Thymus (tissue), 11 donors: ENCODE data around the gene PRMT9. TPM values are rescaled to one million over a fixed set of nuclear protein-coding genes. Genes with fewer than 3 reads are reported as not detected.

Experiments used
- DNase-seq, 9 donors: peaks; one replicate each; pipeline ENCODE4 v3.0.0-alpha.2; 2013; ENCODE audit warnings: low spot score in 9 of 9, low read depth in 6 of 9, missing footprints in 1 of 9
- H3K27ac ChIP-seq, 2 donors: one replicate each; pipeline ENCODE4 v1.5.1; 2013; ENCODE audit warnings: control low read depth in 1 of 2, low read depth in 1 of 2, low read length in 1 of 2, mild to moderate bottlenecking in 1 of 2, moderate library complexity in 1 of 2
- H3K27me3 ChIP-seq, 2 donors: one replicate each; pipeline ENCODE4 v1.5.1; 2013; ENCODE audit warnings: low read length in 1 of 2; ENCODE audit not compliant: control insufficient read depth in 2 of 2, insufficient read depth in 1 of 2
- H3K36me3 ChIP-seq, 2 donors: one replicate each; pipeline ENCODE4 v1.5.1; 2013; ENCODE audit warnings: low read length in 1 of 2, mild to moderate bottlenecking in 1 of 2, moderate library complexity in 1 of 2; ENCODE audit not compliant: control insufficient read depth in 2 of 2, insufficient read depth in 2 of 2
- H3K4me1 ChIP-seq, 2 donors: one replicate each; pipeline ENCODE4 v1.5.1; 2013; ENCODE audit warnings: low read length in 2 of 2; ENCODE audit not compliant: control insufficient read depth in 2 of 2, insufficient read depth in 2 of 2
- H3K4me3 ChIP-seq, 2 donors: one replicate each; pipeline ENCODE4 v1.5.1; 2013; ENCODE audit warnings: low read length in 2 of 2, control low read depth in 1 of 2, mild to moderate bottlenecking in 1 of 2
- H3K9me3 ChIP-seq, 2 donors: one replicate each; pipeline ENCODE4 v1.5.1; 2013; ENCODE audit warnings: low read length in 1 of 2, mild to moderate bottlenecking in 1 of 2; ENCODE audit not compliant: control insufficient read depth in 2 of 2, insufficient read depth in 1 of 2
- WGBS: extraction: QIAGEN DNeasy Blood & Tissue Kit; methylation state at CpG from one replicate; pipeline ENCODE4 v1.1.7; 2013; 5-methylcytosine and 5-hydroxymethylcytosine counted together
- polyA plus RNA-seq: library from polyadenylated mRNA; stranded (reverse); fragments of 200-250 nt; gene quantifications from one replicate; pipeline ENCODE4 v1.2.3, GENCODE V29; 2013
- total RNA-seq: library from RNA; stranded (reverse); fragments of 120-200 nt; gene quantifications from one replicate; pipeline ENCODE4 v1.2.4, GENCODE V29; 2013
- donor health status: healthy.

Gene PRMT9
- total and polyA plus RNA-seq, 2 donors, result 9.7 to 16.5 TPM

- Histone ChIP-seq H3K27me3 (no peaks in the 10 kb centered on the region), H3K4me3 (no peak overlapping the region), H3K4me1 (no peaks in the 10 kb centered on the region), H3K36me3 (no peaks in the 10 kb centered on the region), H3K9me3 (no peaks in the 10 kb centered on the region), H3K27ac (peak overlapping the region in 1 of 2 donors; percentile 8)
- 86% methylated on average over 5 of the region's 5 CpGs for WGBS
- no peak for DNase-seq
These were observed 39.4 kb upstream of the PRMT9 start for GRCh38 chr4:147723326-147723725.

DNA sequence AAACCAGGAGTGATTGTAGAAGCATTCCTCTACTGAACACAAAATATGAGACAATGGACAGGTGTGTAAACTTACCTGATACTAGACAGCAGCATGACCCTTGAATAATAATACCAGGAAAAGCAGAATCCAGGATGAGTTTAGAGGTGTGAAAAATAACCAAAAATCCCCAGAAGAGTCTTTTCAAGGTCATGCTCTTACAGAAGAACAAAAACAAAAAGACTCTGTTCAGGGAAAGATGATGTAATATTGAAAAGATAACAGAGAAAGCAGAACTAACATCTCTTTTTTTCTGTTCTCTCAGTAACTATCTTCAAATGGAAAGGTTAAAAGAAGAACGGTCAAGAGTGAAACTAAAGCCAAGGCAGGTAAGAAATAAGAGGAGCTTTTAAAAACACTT lies 33.9 kb upstream of the PRMT9 start:
- Histone ChIP-seq H3K36me3 (no peaks in the 10 kb centered on the region), H3K27ac (no peak overlapping the region), H3K27me3 (no peaks in the 10 kb centered on the region), H3K9me3 (no peaks in the 10 kb centered on the region), H3K4me1 (no peaks in the 10 kb centered on the region), H3K4me3 (no peak overlapping the region)
- 89% methylated on average over 1 of the region's 1 CpG for WGBS
- no peak for DNase-seq

- Histone ChIP-seq H3K36me3 (no peaks in the 10 kb centered on the region), H3K4me1 (no peaks in the 10 kb centered on the region), H3K4me3 (no peak overlapping the region), H3K27ac (no peak overlapping the region), H3K27me3 (no peaks in the 10 kb centered on the region), H3K9me3 (no peaks in the 10 kb centered on the region)
- 96% methylated on average over 8 of the region's 8 CpGs for WGBS
- DNase-seq, result no peak
These were observed 30.8 kb upstream of the PRMT9 start for GRCh38 chr4:147714575-147715401.

GRCh38 chr4:147709999-147710398 lies 26.0 kb upstream of the PRMT9 start:
- Histone ChIP-seq H3K9me3 (no peaks in the 10 kb centered on the region), H3K4me3 (no peak overlapping the region), H3K4me1 (no peaks in the 10 kb centered on the region), H3K27me3 (no peaks in the 10 kb centered on the region), H3K27ac (no peak overlapping the region), H3K36me3 (no peaks in the 10 kb centered on the region)
- DNase-seq, result no peak
- WGBS, result 88% methylated on average over 5 of the region's 5 CpGs

DNA sequence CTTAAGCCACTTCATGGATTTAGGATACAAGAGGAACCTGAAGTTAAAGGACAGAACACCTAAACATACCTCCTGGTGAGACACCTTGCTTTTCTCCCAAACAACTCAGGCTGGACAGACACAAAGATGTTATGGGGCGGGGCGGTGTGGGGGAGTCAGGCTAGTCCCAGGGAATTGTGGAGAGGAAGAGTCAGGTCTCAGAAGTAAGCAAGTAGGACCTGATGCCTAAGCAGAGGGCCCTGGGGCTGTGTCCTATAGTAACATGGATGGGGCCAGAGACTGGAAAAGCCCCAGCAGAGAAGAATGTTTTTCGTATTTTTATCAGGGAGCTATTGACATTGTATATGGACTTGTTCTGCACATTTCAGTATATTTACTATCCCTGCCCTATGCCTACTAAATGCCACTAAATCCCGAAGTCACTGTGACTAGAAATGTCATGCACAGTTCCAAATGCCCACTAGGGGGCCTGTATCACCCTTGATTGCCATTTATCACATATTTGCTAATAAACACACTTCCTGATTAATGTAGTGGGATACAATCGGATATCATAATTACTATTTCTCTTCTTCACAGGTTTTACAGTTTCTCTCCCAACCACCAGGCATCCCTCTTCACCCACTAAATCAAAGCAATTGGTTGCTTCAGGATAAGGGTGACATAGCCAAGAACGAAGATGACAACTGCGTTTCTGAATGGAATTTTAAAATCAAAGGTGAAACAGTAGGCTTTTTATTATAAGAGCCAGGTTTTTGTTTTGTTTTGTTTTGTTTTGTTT lies 24.1 kb upstream of the PRMT9 start:
- peak in 5 of 9 donors; percentile 21 to 66 (median 38) for DNase-seq
- Histone ChIP-seq H3K27ac (no peak overlapping the region), H3K9me3 (no peaks in the 10 kb centered on the region), H3K4me3 (no peak overlapping the region), H3K4me1 (no peaks in the 10 kb centered on the region), H3K36me3 (no peaks in the 10 kb centered on the region), H3K27me3 (no peaks in the 10 kb centered on the region)
- 60% methylated on average over 7 of the region's 7 CpGs for WGBS

- DNase-seq, result no peak
- Histone ChIP-seq H3K4me1 (no peaks in the 10 kb centered on the region), H3K27me3 (no peaks in the 10 kb centered on the region), H3K4me3 (no peak overlapping the region), H3K27ac (no peak overlapping the region), H3K9me3 (no peaks in the 10 kb centered on the region), H3K36me3 (no peaks in the 10 kb centered on the region)
- WGBS, result 100% methylated on average over 1 of the region's 1 CpG
These were observed 20.9 kb upstream of the PRMT9 start for GRCh38 chr4:147704846-147705245.

- no peak for DNase-seq
- no peaks in the 10 kb centered on the region for H3K4me1 ChIP-seq
- no peaks in the 10 kb centered on the region for H3K36me3 ChIP-seq
- H3K4me3 ChIP-seq, result no peak overlapping the region
- H3K27ac ChIP-seq, result no peak overlapping the region
- 92% methylated on average over 1 of the region's 1 CpG for WGBS
- H3K27me3 ChIP-seq, result no peaks in the 10 kb centered on the region
- peaks cover 0 to 9% of the 10 kb centered on the region in 2 donors for H3K9me3 ChIP-seq
These were observed 12.9 kb upstream of the PRMT9 start for GRCh38 chr4:147696866-147697265.

DNA sequence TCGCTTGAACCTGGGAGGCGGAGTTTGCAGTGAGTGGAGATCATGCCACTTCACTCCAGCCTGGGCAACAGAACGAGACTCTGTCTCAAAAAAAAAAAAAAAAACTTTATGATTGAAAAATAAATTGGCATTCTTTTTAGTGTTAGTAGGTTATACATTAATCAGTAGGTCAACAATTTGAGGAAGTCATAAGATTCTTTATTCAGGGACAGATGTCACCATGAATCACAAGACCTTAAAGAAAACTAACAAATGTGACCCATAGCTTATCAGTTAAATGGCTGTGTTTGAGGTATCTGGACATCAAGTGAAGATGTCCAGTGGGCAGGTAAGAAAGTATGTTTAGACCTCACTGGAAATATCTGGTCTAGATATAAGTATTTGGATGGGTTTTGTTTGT lies 9.3 kb upstream of the PRMT9 start:
- no peaks in the 10 kb centered on the region for H3K36me3 ChIP-seq
- peaks cover 0 to under 1% of the 10 kb centered on the region in 2 donors for H3K9me3 ChIP-seq

DNA sequence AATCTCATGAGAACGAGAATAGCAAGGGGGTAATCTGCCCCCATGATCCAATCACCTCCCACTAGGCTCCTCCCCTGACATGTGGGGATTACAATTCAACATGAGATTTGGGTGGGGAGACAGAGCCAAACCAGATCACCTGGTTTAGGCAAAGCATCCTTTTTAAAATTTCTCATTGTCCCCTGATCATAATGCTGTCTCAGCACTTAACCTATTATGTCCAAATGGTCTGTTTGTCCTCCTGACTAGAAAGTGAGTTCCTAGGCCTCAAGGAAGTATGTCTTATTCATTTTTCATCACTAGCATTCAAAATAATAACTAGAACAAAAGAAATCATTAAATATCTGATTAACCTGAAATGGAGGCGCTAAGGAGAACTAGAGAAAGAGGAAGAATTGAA lies 7.9 kb upstream of the PRMT9 start:
- WGBS, result 96% methylated on average over 2 of the region's 2 CpGs

More for the DNA sequence above, 9.3 kb upstream of the PRMT9 start:
- Histone ChIP-seq H3K27ac (no peak overlapping the region), H3K27me3 (no peaks in the 10 kb centered on the region), H3K4me3 (no peak overlapping the region), H3K4me1 (no peaks in the 10 kb centered on the region)
- WGBS, result 97% methylated on average over 3 of the region's 3 CpGs
- DNase-seq, result no peak

More for the DNA sequence above, 7.9 kb upstream of the PRMT9 start:
- Histone ChIP-seq H3K4me3 (no peak overlapping the region), H3K27me3 (no peaks in the 10 kb centered on the region), H3K27ac (no peak overlapping the region), H3K36me3 (no peaks in the 10 kb centered on the region), H3K4me1 (no peaks in the 10 kb centered on the region), H3K9me3 (no peaks in the 10 kb centered on the region)
- DNase-seq, result no peak
